Choroid plexus epithelial cell (primary cell): Measurements from ENCODE around the gene SELENOP.

Source experiments
- DNase-seq: peaks from one replicate; pipeline ENCODE4 v3.0.0-alpha.2; 2010; ENCODE audit warnings: low read depth
- H3K4me3 ChIP-seq: 2 replicates; pipeline ENCODE4 v1.5.1; 2011; ENCODE audit warnings: low read depth, mild to moderate bottlenecking, control low read depth, low read length, moderate library complexity
- CTCF ChIP-seq: conservative IDR thresholded peaks from 2 replicates; pipeline ENCODE4 v1.5.1; 2011; ENCODE audit warnings: low read depth, mild to moderate bottlenecking, control low read depth, inconsistent platforms, low read length, moderate library complexity

The SELENOP gene

GRCh38 chr5:42772265-42772993 lies 39.3 kb downstream of the SELENOP start:
- DNase-seq, result peak; percentile 28
- TF ChIP-seq CTCF, result no peak
- H3K4me3 ChIP-seq, result no peak overlapping the region

DNA sequence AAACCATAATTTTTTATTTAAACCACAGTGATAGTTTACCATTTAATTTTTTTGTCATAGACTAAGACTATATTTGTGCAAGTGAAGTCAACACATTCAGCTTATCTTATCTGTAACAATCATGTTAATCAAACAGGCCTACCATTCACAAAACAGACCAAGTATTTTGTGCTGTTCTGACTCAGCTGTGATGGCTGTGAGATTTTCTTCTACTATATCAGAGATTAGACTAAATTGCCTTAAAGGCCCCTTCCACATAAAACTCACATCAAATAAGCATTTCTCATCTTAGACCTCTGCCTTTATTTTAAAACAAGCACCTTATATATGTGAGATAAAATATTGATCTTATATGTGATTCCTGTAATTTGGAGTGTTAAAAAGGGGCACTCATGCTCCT lies 41.7 kb downstream of the SELENOP start:
- no peak for TF ChIP-seq CTCF
- no peak for DNase-seq
- H3K4me3 ChIP-seq, result no peak overlapping the region

DNA sequence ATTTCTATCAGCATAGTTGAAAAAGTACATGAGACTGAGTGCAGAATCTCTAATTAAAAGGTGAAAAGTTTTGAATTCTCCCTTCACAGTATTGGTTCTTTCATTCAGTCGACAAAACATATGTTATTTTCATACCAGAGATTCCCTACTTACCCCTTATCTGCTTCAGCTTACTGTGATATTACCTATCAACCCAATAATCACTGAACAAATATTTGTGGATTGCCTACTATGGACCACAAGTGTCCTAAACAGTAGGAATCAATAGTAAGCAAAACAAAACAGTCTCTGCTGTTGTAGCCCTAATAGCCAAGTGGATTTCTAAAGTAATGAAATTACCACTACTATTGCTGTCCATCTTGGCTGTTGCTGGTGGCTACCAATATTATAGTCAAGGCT lies 43.6 kb downstream of the SELENOP start:
- no peak for TF ChIP-seq CTCF

GRCh38 chr5:42767491-42768105 lies 44.1 kb downstream of the SELENOP start:
- peak; percentile 49 for TF ChIP-seq CTCF
- no peak overlapping the region for H3K4me3 ChIP-seq
- DNase-seq, result peak; percentile 60

More for the DNA sequence above, 43.6 kb downstream of the SELENOP start:
- H3K4me3 ChIP-seq, result no peak overlapping the region
- DNase-seq, result no peak

GRCh38 chr5:42761791-42762190 lies 49.9 kb downstream of the SELENOP start:
- no peak overlapping the region for H3K4me3 ChIP-seq
- DNase-seq, result no peak
- no peak for TF ChIP-seq CTCF

- no peak for DNase-seq
- no peak for TF ChIP-seq CTCF
- H3K4me3 ChIP-seq, result no peak overlapping the region
Measured at GRCh38 chr5:42760426-42760825, 51.3 kb downstream of the SELENOP start.

DNA sequence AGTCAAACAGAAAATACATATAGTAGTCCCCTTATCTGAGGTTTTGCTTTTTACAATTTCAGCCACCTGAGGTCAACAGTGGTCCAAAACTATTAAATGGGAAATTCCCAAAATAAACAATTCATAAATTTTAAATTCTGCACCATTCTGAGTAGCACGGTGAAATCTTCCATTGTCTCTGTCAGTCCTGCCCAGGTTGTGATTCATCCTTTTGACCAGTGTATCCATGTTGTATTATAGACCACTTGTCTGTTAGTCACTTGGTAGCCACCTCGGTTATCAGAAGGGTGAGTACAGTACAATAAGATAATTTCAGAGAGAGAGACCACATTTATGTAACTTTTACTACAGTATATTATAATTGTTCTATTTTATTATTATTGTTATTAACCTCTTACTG lies 52.2 kb downstream of the SELENOP start:
- H3K4me3 ChIP-seq, result no peak overlapping the region
- no peak for TF ChIP-seq CTCF
- DNase-seq, result no peak
